ENCODE results near the gene TM4SF5.

DNA sequence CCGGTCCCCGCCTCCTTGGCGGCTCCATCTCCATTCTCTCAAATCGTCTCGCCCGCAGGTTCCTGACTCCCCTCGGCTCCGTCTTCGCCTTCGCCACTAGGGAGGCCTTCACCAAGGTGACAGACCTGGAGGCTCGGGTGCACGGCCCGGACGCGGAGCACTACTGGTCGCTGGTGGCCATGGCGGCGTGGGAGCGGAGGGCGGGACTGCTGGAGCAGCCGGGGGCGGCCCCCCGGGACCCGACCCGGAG, 17.9 kb downstream of the TM4SF5 start:
- TF ChIP-seq POLR2A (IDR thresholded peaks at IDR 0.05; ENCODE audit: low read length), result no peak
- no peak for TF ChIP-seq GATA1 (IDR thresholded peaks at IDR 0.05; ENCODE audit: low read depth, low read length)
